HG03432 (cell line): ENCODE data around the gene PAFAH1B1.
"Not testable (repeated sequence)": the region's sequence is repeated elsewhere in the genome, so short reads cannot be mapped to it uniquely, and the experiment has no call there.

Experiments used
- ATAC-seq: cut with Tn5 transposase; IDR thresholded peaks from one replicate; pipeline ENCODE4 v1.9.1; 2021; ENCODE audit warnings: mild to moderate bottlenecking, moderate library complexity; ENCODE audit not compliant: unreplicated experiment

PAFAH1B1 gene

GRCh38 chr17:2592971-2593820, at the start of gene PAFAH1B1:
PAFAH1B1 (plus strand) TSS chr17:2593654; CDS start chr17:2638289, 44,635 bp downstream.
- peak; percentile 82 for ATAC-seq

GRCh38 chr17:2545393-2545792, 48.1 kb upstream of the PAFAH1B1 start:
- ATAC-seq, result no peak

- no peak for ATAC-seq
These were observed 46.3 kb upstream of the PAFAH1B1 start for GRCh38 chr17:2547176-2547575.

GRCh38 chr17:2548026-2548425, 45.4 kb upstream of the PAFAH1B1 start:
- ATAC-seq, result not testable (repeated sequence)

GRCh38 chr17:2549392-2550211, 43.9 kb upstream of the PAFAH1B1 start:
- ATAC-seq, result no peak

GRCh38 chr17:2551493-2551892, 42.0 kb upstream of the PAFAH1B1 start:
- no peak for ATAC-seq

GRCh38 chr17:2551928-2552327, 41.5 kb upstream of the PAFAH1B1 start:
- ATAC-seq, result no peak

GRCh38 chr17:2560658-2561057, 32.8 kb upstream of the PAFAH1B1 start:
- no peak for ATAC-seq

- ATAC-seq, result no peak
These were observed 31.1 kb upstream of the PAFAH1B1 start for GRCh38 chr17:2562162-2562858.

- no peak for ATAC-seq
These were observed 30.4 kb upstream of the PAFAH1B1 start for GRCh38 chr17:2563061-2563460.

- ATAC-seq, result no peak
These were observed 29.9 kb upstream of the PAFAH1B1 start for GRCh38 chr17:2563543-2563942.

- no peak for ATAC-seq
These were observed 28.6 kb upstream of the PAFAH1B1 start for GRCh38 chr17:2564877-2565276.

- no peak for ATAC-seq
These were observed 27.4 kb upstream of the PAFAH1B1 start for GRCh38 chr17:2566056-2566455.

GRCh38 chr17:2571523-2572303, 21.7 kb upstream of the PAFAH1B1 start:
- peak; percentile 60 for ATAC-seq

- ATAC-seq, result not testable (repeated sequence)
These were observed 21.2 kb upstream of the PAFAH1B1 start for GRCh38 chr17:2572304-2572609.

GRCh38 chr17:2580151-2580550, 13.3 kb upstream of the PAFAH1B1 start:
- ATAC-seq, result no peak

GRCh38 chr17:2580661-2581060, 12.8 kb upstream of the PAFAH1B1 start:
- no peak for ATAC-seq

GRCh38 chr17:2582493-2582892, 11.0 kb upstream of the PAFAH1B1 start:
- no peak for ATAC-seq

GRCh38 chr17:2591040-2591640, 2.3 kb upstream of the PAFAH1B1 start:
- no peak for ATAC-seq
